Loucy (cell line): ENCODE measurements around the gene CCDC85C.

ENCODE experiments used
- H2AFZ ChIP-seq: fragments of 200-600 bp; sonication (generic); 2 replicates; pipeline ENCODE4 v1.6.0; 2016; ENCODE audit warnings: antibody characterized with exemption, mild to moderate bottlenecking, low read length, moderate library complexity
- H3F3A ChIP-seq: fragments of 200-600 bp; 2 replicates; pipeline ENCODE4 v1.6.0; 2016; ENCODE audit warnings: antibody characterized with exemption, low read depth, mild to moderate bottlenecking
- H3K27me3 ChIP-seq: fragments of 200-600 bp; sonication (generic); 2 replicates; pipeline ENCODE4 v1.6.1; 2014; ENCODE audit warnings: low read length, mild to moderate bottlenecking; ENCODE audit not compliant: insufficient read depth, poor library complexity, severe bottlenecking
- H3K36me3 ChIP-seq: fragments of 200-600 bp; sonication (generic); 2 replicates; pipeline ENCODE4 v1.6.1; 2016; ENCODE audit warnings: low read length; ENCODE audit not compliant: insufficient read depth
- H3K4me1 ChIP-seq: fragments of 200-600 bp; sonication (generic); 2 replicates; pipeline ENCODE4 v1.5.1; 2014; ENCODE audit warnings: low read length, mild to moderate bottlenecking; ENCODE audit not compliant: insufficient read depth, poor library complexity, severe bottlenecking
- H3K4me2 ChIP-seq: fragments of 200-600 bp; sonication (generic); 2 replicates; pipeline ENCODE4 v1.6.0; 2014; ENCODE audit warnings: antibody characterized with exemption, low read length, low read depth, mild to moderate bottlenecking; ENCODE audit not compliant: poor library complexity, severe bottlenecking
- H3K4me3 ChIP-seq: fragments of 200-600 bp; sonication (generic); 2 replicates; pipeline ENCODE4 v1.5.1; 2014; ENCODE audit warnings: low read length, mild to moderate bottlenecking, mixed read lengths; ENCODE audit not compliant: poor library complexity, severe bottlenecking
- H3K79me2 ChIP-seq: fragments of 200-600 bp; sonication (generic); 2 replicates; pipeline ENCODE4 v1.6.1; 2014; ENCODE audit warnings: low read length; ENCODE audit not compliant: insufficient read depth
- H3K9ac ChIP-seq: fragments of 200-600 bp; sonication (generic); 2 replicates; pipeline ENCODE4 v1.6.0; 2014; ENCODE audit warnings: mild to moderate bottlenecking, low read depth, low read length, moderate library complexity; ENCODE audit not compliant: poor library complexity, severe bottlenecking
- H3K9me2 ChIP-seq: fragments of 200-600 bp; sonication (generic); replicated peaks from 2 replicates; pipeline ENCODE4 v1.6.1; 2016; ENCODE audit warnings: low read depth, low read length, mixed read lengths
- H3K9me3 ChIP-seq: fragments of 200-600 bp; sonication (generic); 2 replicates; pipeline ENCODE4 v1.6.1; 2014; ENCODE audit warnings: mild to moderate bottlenecking, antibody characterized with exemption, low read length, low read depth; ENCODE audit not compliant: insufficient read depth
- H4K20me1 ChIP-seq: fragments of 200-600 bp; sonication (generic); 2 replicates; pipeline ENCODE4 v1.6.0; 2014; ENCODE audit warnings: antibody characterized with exemption, low read length, mild to moderate bottlenecking; ENCODE audit not compliant: insufficient read depth, poor library complexity, severe bottlenecking
- CTCF ChIP-seq: fragments of 200-600 bp; sonication (generic); conservative IDR thresholded peaks from 2 replicates; pipeline ENCODE4 v1.5.1; 2014; ENCODE audit warnings: mild to moderate bottlenecking, antibody characterized with exemption, low read length
- EZH2phosphoT487 ChIP-seq: fragments of 200-600 bp; IDR thresholded peaks from 2 replicates; pipeline ENCODE4 v1.6.1; 2018; ENCODE audit warnings: antibody characterized with exemption, mild to moderate bottlenecking, moderate library complexity, borderline replicate concordance

Gene CCDC85C

DNA sequence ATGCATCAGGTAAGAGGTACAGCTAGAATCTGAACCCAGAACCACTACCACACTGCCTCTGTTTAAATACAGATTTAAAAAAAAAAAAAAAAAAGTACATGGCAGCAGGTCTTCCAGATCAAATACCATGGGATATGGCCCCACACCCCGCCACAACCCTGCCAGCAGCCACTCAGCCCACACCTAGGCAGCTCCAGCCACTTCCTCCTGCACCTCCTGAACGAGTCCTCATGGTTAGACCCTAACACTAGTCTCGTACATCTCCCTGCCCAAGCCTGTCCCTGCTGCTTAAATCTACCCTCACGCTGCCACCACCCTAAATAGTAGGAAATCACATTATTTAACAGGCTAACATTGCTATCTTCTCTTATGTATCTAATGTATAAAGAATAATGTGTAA lies 135.9 kb downstream of the CCDC85C start:
- Histone ChIP-seq H4K20me1 (peaks cover 66% of the 10 kb centered on the region), H2AFZ (no peak overlapping the region), H3K4me1 (peaks cover 27% of the 10 kb centered on the region), H3K9me2 (no peaks in the 10 kb centered on the region), H3K9ac (no peak overlapping the region), H3K36me3 (peaks cover 27% of the 10 kb centered on the region; the same call in 1 of the 2 replicates), H3K79me2 (peaks cover 80% of the 10 kb centered on the region), H3K27me3 (no peaks in the 10 kb centered on the region), H3K9me3 (no peaks in the 10 kb centered on the region), H3K4me2 (no peak overlapping the region), H3K4me3 (no peak overlapping the region), H3F3A (no peaks in the 10 kb centered on the region)
- TF ChIP-seq CTCF (no peak), EZH2phosphoT487 (no peak)

- Histone ChIP-seq H3K4me1 (peaks cover 24% of the 10 kb centered on the region), H2AFZ (no peak overlapping the region), H3K4me3 (no peak overlapping the region), H3K9me3 (no peaks in the 10 kb centered on the region), H3K36me3 (peaks cover 33% of the 10 kb centered on the region; the same call in 1 of the 2 replicates), H3K27me3 (no peaks in the 10 kb centered on the region), H3F3A (no peaks in the 10 kb centered on the region), H3K4me2 (no peak overlapping the region), H3K9me2 (no peaks in the 10 kb centered on the region), H4K20me1 (peaks cover 61% of the 10 kb centered on the region), H3K79me2 (peaks cover 75% of the 10 kb centered on the region), H3K9ac (no peak overlapping the region)
- no peak for TF ChIP-seq EZH2phosphoT487
- no peak for TF ChIP-seq CTCF
These were observed 136.5 kb downstream of the CCDC85C start for GRCh38 chr14:99467336-99468078.

- no peaks in the 10 kb centered on the region for H3K27me3 ChIP-seq
- no peak overlapping the region for H2AFZ ChIP-seq
- no peaks in the 10 kb centered on the region for H3K9me2 ChIP-seq
- H4K20me1 ChIP-seq: peaks cover 53% of the 10 kb centered on the region
- H3K4me2 ChIP-seq: no peak overlapping the region
- no peak for TF ChIP-seq EZH2phosphoT487
- no peak for TF ChIP-seq CTCF
- peaks cover 40% of the 10 kb centered on the region; the same call in 1 of the 2 replicates for H3K36me3 ChIP-seq
- peaks cover 24% of the 10 kb centered on the region for H3K4me1 ChIP-seq
- no peaks in the 10 kb centered on the region for H3F3A ChIP-seq
- peaks cover 68% of the 10 kb centered on the region for H3K79me2 ChIP-seq
- H3K9ac ChIP-seq: no peak overlapping the region
- no peaks in the 10 kb centered on the region for H3K9me3 ChIP-seq
- H3K4me3 ChIP-seq: no peak overlapping the region
These were observed 137.2 kb downstream of the CCDC85C start for GRCh38 chr14:99466758-99467157.
